NCI-H187 (cell line): Measurements from ENCODE around the gene MVB12B.
"Not testable (repeated sequence)": the region's sequence is repeated elsewhere in the genome, so short reads cannot be mapped to it uniquely, and the experiment has no call there.

ENCODE experiments used
- DNase-seq, 2 experiments: peaks; one replicate each; lab custom pipeline; 2025; lab: John Stamatoyannopoulos, UW

MVB12B gene

GRCh38 chr9:126538550-126538949 lies 211.9 kb downstream of the MVB12B start:
- no peak for DNase-seq

DNA sequence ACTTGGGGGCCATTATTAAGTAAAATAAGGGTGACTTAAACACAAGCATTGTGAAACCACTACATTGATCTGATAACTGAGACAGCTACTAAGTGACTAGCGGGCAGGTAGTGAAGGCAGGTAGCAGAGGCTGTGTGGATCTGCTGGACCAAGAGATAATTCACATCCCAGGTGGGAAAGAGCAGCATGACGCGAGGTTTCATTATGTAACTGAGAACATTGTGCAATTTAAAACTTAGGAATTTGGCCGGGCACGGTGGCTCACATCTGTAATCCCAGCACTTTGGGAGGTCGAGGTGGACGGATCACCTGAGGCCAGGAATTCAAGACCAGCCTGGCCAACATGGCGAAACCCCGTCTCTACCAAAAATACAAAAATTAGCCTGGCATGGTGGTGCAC lies 213.8 kb downstream of the MVB12B start:
- DNase-seq: not testable (repeated sequence)

GRCh38 chr9:126543490-126543889 lies 216.9 kb downstream of the MVB12B start:
- no peak for DNase-seq

DNA sequence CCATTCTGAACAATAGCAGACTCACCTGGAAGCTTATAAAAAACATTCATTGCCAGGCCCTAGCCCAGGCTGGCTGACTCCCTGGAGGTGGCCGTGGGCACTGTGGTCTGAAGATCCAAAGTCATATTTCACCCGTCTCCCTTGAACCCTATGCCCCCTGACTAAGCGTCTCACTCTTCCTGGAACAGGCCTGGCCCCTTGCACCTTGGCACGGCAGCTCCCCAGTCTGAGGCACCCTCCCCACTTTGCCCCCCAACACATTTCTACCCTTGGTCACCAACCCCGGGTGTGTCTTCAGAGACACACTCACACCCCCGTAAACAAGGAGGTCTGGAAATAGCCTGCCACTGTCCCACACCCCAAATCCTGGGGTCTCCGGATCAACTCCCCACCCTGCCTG lies 218.5 kb downstream of the MVB12B start:
- no peak for DNase-seq

DNA sequence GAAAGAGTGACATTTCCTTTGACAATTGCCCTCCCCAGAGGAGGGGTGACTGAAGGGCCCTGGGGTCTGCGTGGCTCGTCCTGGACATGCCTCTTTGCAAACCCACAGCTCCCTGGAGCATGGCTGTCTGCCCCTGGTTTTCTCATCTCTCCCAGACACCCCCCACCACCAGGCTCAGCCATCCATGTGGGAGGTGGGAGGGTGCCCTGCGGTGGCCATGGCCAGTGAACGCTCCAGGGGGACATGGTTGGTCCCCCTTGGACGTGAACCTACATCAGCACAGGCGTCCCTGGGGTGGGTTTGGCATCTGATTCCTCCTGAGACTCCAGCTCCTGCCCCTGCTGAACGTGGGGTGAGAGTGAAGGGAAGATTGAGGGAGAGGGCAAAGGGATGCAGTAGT lies 219.4 kb downstream of the MVB12B start:
- DNase-seq: no peak

DNA sequence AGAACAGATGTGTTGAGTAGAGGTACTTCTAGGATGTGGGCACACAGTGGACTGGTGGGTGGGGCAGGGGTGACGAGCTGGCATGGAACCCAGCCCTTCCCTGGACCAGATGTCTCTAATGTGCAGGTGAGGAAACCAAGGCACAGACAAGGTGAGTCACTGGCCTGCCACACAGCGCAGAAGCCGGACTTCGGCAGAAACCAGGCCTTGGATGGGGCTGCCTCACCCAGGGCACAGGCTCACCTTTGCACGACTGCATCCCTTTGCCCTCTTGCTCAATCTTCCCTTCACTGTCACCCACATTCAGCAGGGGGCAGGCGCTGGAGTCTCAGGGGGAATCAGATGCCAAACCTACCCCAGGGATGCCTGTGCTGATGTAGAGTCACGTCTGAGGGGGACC lies 221.7 kb downstream of the MVB12B start:
- DNase-seq: no peak

- DNase-seq: no peak
Observed at GRCh38 chr9:126549246-126550006, 222.8 kb downstream of the MVB12B start.

DNA sequence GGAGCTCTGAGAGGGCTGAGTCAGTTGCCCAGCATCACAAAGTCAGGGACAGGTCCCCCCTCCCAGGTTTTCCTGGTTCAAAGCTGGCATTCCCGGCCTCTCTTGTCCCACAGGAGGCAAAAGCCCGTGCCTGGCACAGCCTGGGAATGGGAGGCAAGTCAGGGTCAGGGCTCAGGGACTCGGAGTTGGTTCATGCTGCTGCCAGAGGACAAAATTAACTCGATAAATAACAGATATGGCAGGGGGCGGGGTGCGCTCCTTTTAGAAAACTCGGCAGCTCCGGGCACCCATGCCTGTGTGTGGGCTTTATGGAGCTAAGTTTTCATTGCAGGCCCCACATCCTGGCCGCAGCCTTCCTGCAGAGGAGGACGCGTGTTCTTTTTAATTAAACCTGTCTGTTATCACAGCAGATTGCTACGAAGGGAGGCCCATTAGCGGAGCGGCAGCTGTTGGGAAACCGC lies 224.3 kb downstream of the MVB12B start:
- DNase-seq: no peak

- DNase-seq: no peak
Observed at GRCh38 chr9:126551812-126552211, 225.2 kb downstream of the MVB12B start.

- no peak for DNase-seq
Observed at GRCh38 chr9:126554292-126554691, 227.7 kb downstream of the MVB12B start.

DNA sequence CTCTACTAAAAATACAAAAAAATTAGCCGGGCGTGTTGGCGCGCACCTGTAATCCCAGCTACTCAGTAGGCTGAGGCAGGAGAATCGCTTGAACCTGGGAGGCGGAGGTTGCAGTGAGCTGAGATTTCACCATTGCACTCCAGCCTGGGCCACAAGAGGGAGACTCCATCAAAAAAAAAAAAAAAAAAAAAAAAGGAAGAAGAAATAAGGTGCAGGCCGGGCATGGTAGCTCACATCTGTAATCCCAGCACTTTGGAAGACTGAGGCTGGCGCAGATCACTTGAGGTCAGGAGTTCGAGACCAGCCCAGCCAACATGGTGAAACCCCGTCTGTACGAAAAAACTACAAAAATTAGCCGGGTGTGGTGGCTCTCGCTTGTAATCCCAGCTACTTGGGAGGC lies 228.8 kb downstream of the MVB12B start:
- not testable (repeated sequence) for DNase-seq
